Hepatocyte (in vitro differentiated cells): ENCODE results near the gene GRHPR. TPM values are rescaled to one million over a fixed set of nuclear protein-coding genes. Genes with fewer than 3 reads are reported as not detected.
"Not testable (repeated sequence)": the region's sequence is repeated elsewhere in the genome, so short reads cannot be mapped to it uniquely, and the experiment has no call there.

Experiments used
- DNase-seq: peaks from one replicate; pipeline ENCODE4 v3.0.0-alpha.2; 2016; ENCODE audit warnings: low spot score
- H2AFZ ChIP-seq: fragments of 200-600 bp; sonication (generic); 2 replicates; pipeline ENCODE4 v1.6.0; 2016; ENCODE audit warnings: antibody characterized with exemption, mild to moderate bottlenecking
- H3K27ac ChIP-seq: fragments of 200-600 bp; sonication (generic); 2 replicates; pipeline ENCODE4 v1.5.1; 2016; ENCODE audit warnings: mild to moderate bottlenecking
- H3K27me3 ChIP-seq: fragments of 200-600 bp; sonication (generic); 2 replicates; pipeline ENCODE4 v1.6.1; 2016
- H3K36me3 ChIP-seq: fragments of 200-600 bp; sonication (generic); replicated peaks from 2 replicates; pipeline ENCODE4 v1.5.1; 2016; ENCODE audit warnings: low read depth; ENCODE audit not compliant: insufficient read depth
- H3K4me1 ChIP-seq: fragments of 200-600 bp; sonication (generic); 2 replicates; pipeline ENCODE4 v1.5.1; 2016; ENCODE audit warnings: mild to moderate bottlenecking, moderate library complexity; ENCODE audit not compliant: insufficient read depth
- H3K4me2 ChIP-seq: fragments of 200-600 bp; sonication (generic); 2 replicates; pipeline ENCODE4 v1.6.0; 2016
- H3K4me3 ChIP-seq: fragments of 200-600 bp; sonication (generic); 2 replicates; pipeline ENCODE4 v1.5.1; 2016; ENCODE audit warnings: mild to moderate bottlenecking
- H3K79me2 ChIP-seq: fragments of 200-600 bp; sonication (generic); 2 replicates; pipeline ENCODE4 v1.6.0; 2017; ENCODE audit warnings: mild to moderate bottlenecking
- H3K9me2 ChIP-seq: fragments of 200-600 bp; sonication (generic); replicated peaks from 2 replicates; pipeline ENCODE4 v1.6.0; 2017; ENCODE audit warnings: mild to moderate bottlenecking; ENCODE audit not compliant: insufficient read depth
- H3K9me3 ChIP-seq: fragments of 200-600 bp; sonication (generic); 2 replicates; pipeline ENCODE4 v1.5.1; 2016; ENCODE audit warnings: low read depth, mild to moderate bottlenecking
- H4K20me1 ChIP-seq: fragments of 200-600 bp; sonication (generic); 2 replicates; pipeline ENCODE4 v1.6.0; 2016; ENCODE audit warnings: mild to moderate bottlenecking; ENCODE audit not compliant: insufficient read depth, poor library complexity, severe bottlenecking
- EZH2 ChIP-seq: fragments of 200-600 bp; sonication (generic); IDR thresholded peaks from 2 replicates; pipeline ENCODE4 v1.6.1; 2016; ENCODE audit warnings: antibody characterized with exemption, mild to moderate bottlenecking, borderline replicate concordance
- EZH2phosphoT487 ChIP-seq: fragments of 200-600 bp; sonication (generic); IDR thresholded peaks from one replicate; pipeline ENCODE4 v1.6.1; 2018; ENCODE audit warnings: antibody characterized with exemption, mild to moderate bottlenecking, low read depth, moderate library complexity; ENCODE audit not compliant: unreplicated experiment, severe bottlenecking
- WGBS: methylation state at CpG from one replicate; pipeline ENCODE4 v1.1.6; 2016; ENCODE audit warnings: low lambda C conversion rate; ENCODE audit errors: missing lambda C conversion rate; 5-methylcytosine and 5-hydroxymethylcytosine counted together
- polyA plus RNA-seq: library from polyadenylated mRNA; unstranded; fragments of >200 nt; fragmentation: Nextera tagmentation; extraction: Ambion mirVana; gene quantifications from 2 replicates; pipeline ENCODE4 v1.2.1, GENCODE V29; 2016
- total RNA-seq: library from RNA; depleted of rRNA; stranded (reverse); fragments of >200 nt; gene quantifications from 2 replicates; pipeline ENCODE4 v1.2.3, GENCODE V29; 2014
- TF ChIP-seq, protein P1 (sequence below): fragments of 200-600 bp; sonication (generic); IDR thresholded peaks from 2 replicates; pipeline ENCODE4 v1.5.1; 2016; ENCODE audit warnings: antibody characterized with exemption, mild to moderate bottlenecking; ENCODE audit not compliant: poor library complexity

Gene GRHPR
- total and polyA plus RNA-seq, 2 experiments from 2014 or later, result 137 to 168 TPM

DNA sequence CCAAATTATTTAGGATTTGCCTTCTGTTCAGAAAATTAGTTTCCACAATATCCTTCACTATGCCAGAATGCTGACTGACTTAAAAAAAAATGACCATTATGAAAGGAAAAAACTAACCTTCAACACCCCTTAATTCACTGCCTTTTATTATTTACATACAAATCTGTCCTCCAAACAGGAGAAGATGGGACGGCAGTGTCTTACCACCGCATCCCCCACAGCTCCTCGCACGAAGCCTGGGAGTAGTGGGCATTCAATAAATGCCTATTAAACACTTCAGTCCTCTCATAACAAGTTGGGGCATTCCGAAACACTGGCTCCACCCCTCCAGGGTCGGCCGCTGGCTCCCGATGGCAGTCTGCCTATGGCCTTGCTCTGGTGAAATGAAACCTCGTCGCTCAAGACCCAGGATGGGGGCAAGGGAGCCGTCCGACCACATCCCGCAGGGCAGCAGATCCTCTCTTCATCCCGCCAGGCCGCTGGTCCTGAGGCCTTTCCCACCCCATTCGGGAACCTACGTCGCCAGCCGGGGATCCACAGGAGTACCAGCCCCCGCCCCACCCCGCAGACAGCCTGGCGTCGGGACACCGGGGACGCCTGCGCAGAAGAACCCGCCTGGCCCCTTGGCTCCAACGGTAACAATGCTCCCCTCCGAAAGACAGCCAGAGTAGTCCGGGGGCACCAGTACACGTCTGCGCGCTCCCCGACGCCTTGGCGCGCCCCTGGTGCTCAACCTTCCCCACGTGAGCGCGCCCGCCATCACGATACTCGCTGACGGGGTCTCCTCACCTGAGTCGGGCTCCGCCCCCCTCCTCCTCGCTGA is 42.1 kb downstream of the GRHPR start:
- Histone ChIP-seq H3K4me1 (peaks cover 14% of the 10 kb centered on the region), H3K36me3 (no peaks in the 10 kb centered on the region), H3K79me2 (peaks cover 48% of the 10 kb centered on the region), H3K4me2 (peak overlapping the region; percentile 82), H3K9me2 (no peaks in the 10 kb centered on the region), H3K27ac (peak overlapping the region; percentile 97), H4K20me1 (peaks cover 31% of the 10 kb centered on the region), H3K9me3 (no peaks in the 10 kb centered on the region), H3K27me3 (no peaks in the 10 kb centered on the region), H3K4me3 (peak overlapping the region; percentile 72), H2AFZ (peak overlapping the region; percentile 23)
- no peak for TF ChIP-seq EZH2
- no peak for TF ChIP-seq EZH2phosphoT487
- TF ChIP-seq, protein P1, sequence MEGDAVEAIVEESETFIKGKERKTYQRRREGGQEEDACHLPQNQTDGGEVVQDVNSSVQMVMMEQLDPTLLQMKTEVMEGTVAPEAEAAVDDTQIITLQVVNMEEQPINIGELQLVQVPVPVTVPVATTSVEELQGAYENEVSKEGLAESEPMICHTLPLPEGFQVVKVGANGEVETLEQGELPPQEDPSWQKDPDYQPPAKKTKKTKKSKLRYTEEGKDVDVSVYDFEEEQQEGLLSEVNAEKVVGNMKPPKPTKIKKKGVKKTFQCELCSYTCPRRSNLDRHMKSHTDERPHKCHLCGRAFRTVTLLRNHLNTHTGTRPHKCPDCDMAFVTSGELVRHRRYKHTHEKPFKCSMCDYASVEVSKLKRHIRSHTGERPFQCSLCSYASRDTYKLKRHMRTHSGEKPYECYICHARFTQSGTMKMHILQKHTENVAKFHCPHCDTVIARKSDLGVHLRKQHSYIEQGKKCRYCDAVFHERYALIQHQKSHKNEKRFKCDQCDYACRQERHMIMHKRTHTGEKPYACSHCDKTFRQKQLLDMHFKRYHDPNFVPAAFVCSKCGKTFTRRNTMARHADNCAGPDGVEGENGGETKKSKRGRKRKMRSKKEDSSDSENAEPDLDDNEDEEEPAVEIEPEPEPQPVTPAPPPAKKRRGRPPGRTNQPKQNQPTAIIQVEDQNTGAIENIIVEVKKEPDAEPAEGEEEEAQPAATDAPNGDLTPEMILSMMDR, result no peak
- WGBS, result under 1% methylated on average over 47 of the region's 47 CpGs
- DNase-seq, result peak; percentile 91

DNA sequence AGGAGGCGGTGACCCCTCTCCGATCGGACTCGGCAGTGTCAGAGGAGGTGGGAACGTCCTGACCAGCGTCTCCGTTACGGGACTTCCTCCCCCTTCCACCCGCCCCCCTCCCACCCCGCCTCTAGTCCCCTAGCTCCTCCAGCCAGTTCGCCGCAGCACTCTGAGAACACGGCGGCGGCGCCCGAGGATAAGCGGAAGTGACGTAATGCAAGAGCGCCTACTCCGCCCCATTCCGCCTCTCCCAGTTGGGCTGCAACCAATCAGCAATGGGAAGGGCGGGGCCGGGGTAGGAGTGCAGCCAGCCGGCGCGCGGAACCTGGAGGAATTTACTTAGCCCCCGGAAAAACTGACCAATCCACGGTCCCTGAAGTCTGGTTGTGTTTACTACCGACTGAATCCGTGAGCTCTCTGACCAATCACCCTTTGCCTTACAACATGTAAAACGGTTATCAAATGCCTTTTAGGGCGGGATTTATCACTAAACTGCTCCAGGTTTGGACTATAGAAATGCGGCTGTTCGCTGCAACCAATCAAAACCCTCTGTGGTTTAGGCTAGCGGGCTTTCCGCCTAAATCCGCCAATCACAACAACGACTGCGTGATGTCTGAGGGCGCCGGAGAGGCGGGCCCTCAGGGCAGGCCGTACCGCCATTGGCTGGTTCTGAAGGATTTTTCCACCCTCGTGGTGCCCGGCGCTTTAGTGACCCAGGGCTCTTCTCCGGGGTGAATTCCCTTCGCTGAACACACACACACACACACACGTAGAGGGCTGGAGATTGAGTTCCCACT is 42.9 kb downstream of the GRHPR start, which contains the start of gene ZBTB5:
TSS of gene ZBTB5 (minus strand) at position 202 of the 788 bp plus-strand sequence. CDS start 22,899 bp downstream, outside the sequence.
- TF ChIP-seq, protein P1, result no peak
- no peak for TF ChIP-seq EZH2
- Histone ChIP-seq H3K36me3 (no peaks in the 10 kb centered on the region), H3K4me3 (peak within 1 kb of the TSS; percentile 72), H3K27me3 (no peaks in the 10 kb centered on the region), H3K27ac (peak within 1 kb of the TSS; percentile 97), H3K9me2 (no peaks in the 10 kb centered on the region), H4K20me1 (peaks cover 24% of the 10 kb centered on the region), H2AFZ (peak within 1 kb of the TSS; percentile 95), H3K4me1 (peaks cover 14% of the 10 kb centered on the region), H3K9me3 (no peaks in the 10 kb centered on the region), H3K79me2 (peaks cover 40% of the 10 kb centered on the region), H3K4me2 (peak within 1 kb of the TSS; percentile 86)
- WGBS, result 1% methylated on average over 41 of the region's 52 CpGs
- DNase-seq, result peak; percentile 100

DNA sequence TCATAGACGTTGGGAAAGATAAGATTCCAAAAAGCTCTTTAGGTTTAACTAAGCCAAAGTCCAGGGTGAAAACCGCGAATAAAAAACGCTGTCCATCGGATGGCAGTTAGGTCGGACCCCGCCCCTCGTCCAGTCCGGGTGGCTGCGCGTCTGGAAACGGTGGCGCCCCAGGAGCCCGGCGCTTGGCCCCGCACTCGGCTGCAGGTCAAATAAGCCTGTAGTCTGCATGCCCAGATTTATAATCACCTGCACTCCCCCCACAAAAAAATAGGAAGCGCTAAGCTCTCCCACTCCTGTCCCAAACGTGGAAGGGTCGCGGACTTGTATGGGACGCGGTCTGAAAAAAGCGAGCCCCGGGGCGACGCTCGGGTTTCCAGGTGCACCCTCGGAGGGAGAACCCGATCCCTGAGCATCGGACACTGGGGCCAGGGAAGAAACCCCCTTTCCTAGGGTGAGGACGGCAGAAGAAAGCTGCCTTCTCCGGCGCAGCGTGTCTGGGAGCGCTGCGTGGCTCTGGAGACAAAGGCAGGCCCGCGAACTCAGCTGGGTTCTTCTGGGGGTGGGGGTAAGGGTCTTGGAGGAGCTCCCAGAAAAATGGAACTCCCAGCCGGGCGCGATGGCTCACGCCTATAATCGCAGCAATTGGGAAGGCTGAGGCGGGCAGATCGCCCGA is 43.7 kb downstream of the GRHPR start:
- peak; percentile 90 for DNase-seq
- TF ChIP-seq EZH2phosphoT487, result no peak
- WGBS, result 1% methylated on average over 47 of the region's 47 CpGs
- no peaks in the 10 kb centered on the region for H3K27me3 ChIP-seq
- H3K27ac ChIP-seq, result peak overlapping the region; percentile 97
- no peaks in the 10 kb centered on the region for H3K36me3 ChIP-seq
- peaks cover 22% of the 10 kb centered on the region for H4K20me1 ChIP-seq
- H3K9me3 ChIP-seq, result no peaks in the 10 kb centered on the region
- peak overlapping the region; percentile 95 for H2AFZ ChIP-seq
- peak overlapping the region; percentile 46 for H3K4me3 ChIP-seq
- H3K4me2 ChIP-seq, result peak overlapping the region; percentile 86
- no peaks in the 10 kb centered on the region for H3K9me2 ChIP-seq
- peaks cover 32% of the 10 kb centered on the region for H3K79me2 ChIP-seq
- H3K4me1 ChIP-seq, result peaks cover 14% of the 10 kb centered on the region

DNA sequence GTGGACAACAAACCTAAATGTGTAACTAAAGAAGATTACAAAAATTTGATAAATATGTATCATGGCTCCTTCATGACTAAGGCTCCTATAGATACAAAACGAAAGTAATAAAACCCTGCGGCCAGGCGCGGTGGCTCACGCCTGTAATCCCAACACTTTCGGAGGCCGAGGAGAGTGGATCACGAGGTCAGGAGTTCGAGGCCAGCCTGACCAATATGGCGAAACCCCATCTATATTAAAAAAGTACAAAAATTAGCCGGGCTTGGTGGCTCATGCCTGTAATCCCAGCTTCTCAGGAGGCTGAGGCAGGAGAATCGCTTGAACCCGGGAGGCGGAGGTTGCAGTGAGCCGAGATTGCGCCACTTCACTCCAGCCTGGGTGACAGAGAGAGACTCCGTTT is 45.0 kb downstream of the GRHPR start:
- not testable (repeated sequence) for H3K27ac ChIP-seq
- peak overlapping the region; percentile 86 for H3K4me2 ChIP-seq

More for the DNA sequence above, 45.0 kb downstream of the GRHPR start:
- not testable (repeated sequence) for H3K36me3 ChIP-seq, H3K9me3 ChIP-seq, DNase-seq, H3K9me2 ChIP-seq, H3K4me3 ChIP-seq, H3K27me3 ChIP-seq, H2AFZ ChIP-seq
- peaks cover 14% of the 10 kb centered on the region for H3K4me1 ChIP-seq
- peaks cover 19% of the 10 kb centered on the region for H3K79me2 ChIP-seq
- H4K20me1 ChIP-seq, result peaks cover 12% of the 10 kb centered on the region
- WGBS, result 97% methylated on average over 17 of the region's 17 CpGs
